ENCODE results near the gene ATP1A2.
A peak's percentile ranks its signal among the peaks of the same experiment; 100 is the strongest.

ATP1A2 gene
- 0 to 0.18 (median 0) reads per million in 9 experiments for total RNA-seq

GRCh38 chr1:160115545-160116282 is at the start of gene ATP1A2:
Gene ATP1A2, plus strand, starts transcription at chr1:160115759. Its CDS starts 103 bp downstream, at chr1:160115862.
- Mint-ChIP-seq H3K4me1 (ENCODE audit: low read depth in 2 of 2) (no peaks in the 10 kb centered on the region), H3K27me3 (peaks cover 37 to 72% of the 10 kb centered on the region in 2 donors), H3K9me3 (no peaks in the 10 kb centered on the region), H3K27ac (no peak within 1 kb of the TSS), H3K36me3 (ENCODE audit: insufficient read depth) (no peaks in the 10 kb centered on the region), H3K4me3 (no peak within 1 kb of the TSS)
- ATAC-seq (replicated peaks) (no peak), DNase-seq (no peak)

DNA sequence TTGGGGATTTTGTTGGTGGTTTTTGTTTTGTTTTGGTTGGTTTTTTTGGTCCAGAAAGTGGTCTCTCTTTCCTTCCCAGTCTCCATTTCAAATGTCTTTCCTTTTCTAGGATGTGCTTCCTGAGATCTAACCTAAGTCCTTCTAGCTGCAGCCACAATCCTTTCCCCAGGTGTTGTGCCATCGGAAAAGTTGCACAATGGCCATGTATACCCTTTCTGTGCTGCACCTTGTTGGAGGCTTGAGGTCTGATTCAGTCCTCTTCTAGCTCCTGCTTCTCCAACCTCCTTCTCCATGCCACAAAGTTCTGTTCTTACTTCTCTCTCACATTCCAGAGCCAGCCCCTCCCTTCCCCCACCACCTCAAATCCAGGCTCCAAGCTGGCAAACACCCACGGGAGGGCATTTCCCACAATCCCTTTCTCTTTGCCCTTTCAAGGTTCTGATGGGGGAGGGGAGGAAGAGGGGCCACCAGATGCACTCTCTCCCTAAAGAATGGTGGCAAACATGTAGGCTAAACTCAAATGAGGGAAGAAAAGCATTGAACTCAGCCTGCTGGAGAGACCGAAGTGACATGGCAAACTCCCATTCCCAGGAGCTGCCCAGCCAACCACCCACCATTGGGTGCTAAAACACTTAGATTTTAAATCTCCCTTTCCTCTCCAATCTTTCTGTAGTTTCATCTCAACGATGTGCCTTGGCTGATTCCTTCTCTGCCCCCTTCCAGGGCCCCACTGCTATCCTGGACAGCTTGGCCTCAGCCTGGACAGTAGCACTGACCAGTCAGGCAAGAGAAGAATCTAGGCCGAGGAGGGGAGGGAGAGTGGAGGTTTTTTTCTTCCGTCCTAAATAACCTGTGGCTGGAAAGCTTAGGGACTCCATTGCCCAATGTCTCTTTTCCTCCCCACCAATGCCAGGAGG is 48.5 kb upstream of the ATP1A2 start:
- ATAC-seq (replicated peaks) = no peak
- Mint-ChIP-seq H3K27me3 (peaks cover 51 to 87% of the 10 kb centered on the region in 2 donors), H3K27ac (no peak overlapping the region), H3K4me1 (ENCODE audit: low read depth in 2 of 2) (peaks cover 10 to 11% of the 10 kb centered on the region in 2 donors), H3K36me3 (ENCODE audit: insufficient read depth) (peaks cover 4% of the 10 kb centered on the region), H3K4me3 (no peak overlapping the region), H3K9me3 (no peaks in the 10 kb centered on the region)
- no peak for DNase-seq

GRCh38 chr1:160068225-160068624 is 47.3 kb upstream of the ATP1A2 start:
- H3K9me3 Mint-ChIP-seq = no peaks in the 10 kb centered on the region
- peaks cover 10 to 11% of the 10 kb centered on the region in 2 donors for H3K4me1 Mint-ChIP-seq (ENCODE audit: low read depth in 2 of 2)
- DNase-seq (no peak), ATAC-seq (replicated peaks) (no peak)
- no peak overlapping the region for H3K27ac Mint-ChIP-seq
- peaks cover 4% of the 10 kb centered on the region for H3K36me3 Mint-ChIP-seq (ENCODE audit: insufficient read depth)
- no peak overlapping the region for H3K4me3 Mint-ChIP-seq
- peaks cover 59 to 87% of the 10 kb centered on the region in 2 donors for H3K27me3 Mint-ChIP-seq

GRCh38 chr1:160069460-160070231 is 45.9 kb upstream of the ATP1A2 start, which contains the start of gene KCNJ10:
Gene KCNJ10, minus strand, starts transcription at chr1:160070160. Its CDS starts 27,628 bp downstream, at chr1:160042532.
- peaks cover 10 to 11% of the 10 kb centered on the region in 2 donors for H3K4me1 Mint-ChIP-seq (ENCODE audit: low read depth in 2 of 2)
- peaks cover 4% of the 10 kb centered on the region for H3K36me3 Mint-ChIP-seq (ENCODE audit: insufficient read depth)
- H3K9me3 Mint-ChIP-seq = no peaks in the 10 kb centered on the region
- no peak for ATAC-seq (replicated peaks)
- DNase-seq = no peak
- peak within 1 kb of the TSS; percentile 84 to 86 for H3K4me3 Mint-ChIP-seq
- peak within 1 kb of the TSS in 1 of 2 donors; percentile 19 for H3K27ac Mint-ChIP-seq
- peaks cover 63 to 93% of the 10 kb centered on the region in 2 donors for H3K27me3 Mint-ChIP-seq

DNA sequence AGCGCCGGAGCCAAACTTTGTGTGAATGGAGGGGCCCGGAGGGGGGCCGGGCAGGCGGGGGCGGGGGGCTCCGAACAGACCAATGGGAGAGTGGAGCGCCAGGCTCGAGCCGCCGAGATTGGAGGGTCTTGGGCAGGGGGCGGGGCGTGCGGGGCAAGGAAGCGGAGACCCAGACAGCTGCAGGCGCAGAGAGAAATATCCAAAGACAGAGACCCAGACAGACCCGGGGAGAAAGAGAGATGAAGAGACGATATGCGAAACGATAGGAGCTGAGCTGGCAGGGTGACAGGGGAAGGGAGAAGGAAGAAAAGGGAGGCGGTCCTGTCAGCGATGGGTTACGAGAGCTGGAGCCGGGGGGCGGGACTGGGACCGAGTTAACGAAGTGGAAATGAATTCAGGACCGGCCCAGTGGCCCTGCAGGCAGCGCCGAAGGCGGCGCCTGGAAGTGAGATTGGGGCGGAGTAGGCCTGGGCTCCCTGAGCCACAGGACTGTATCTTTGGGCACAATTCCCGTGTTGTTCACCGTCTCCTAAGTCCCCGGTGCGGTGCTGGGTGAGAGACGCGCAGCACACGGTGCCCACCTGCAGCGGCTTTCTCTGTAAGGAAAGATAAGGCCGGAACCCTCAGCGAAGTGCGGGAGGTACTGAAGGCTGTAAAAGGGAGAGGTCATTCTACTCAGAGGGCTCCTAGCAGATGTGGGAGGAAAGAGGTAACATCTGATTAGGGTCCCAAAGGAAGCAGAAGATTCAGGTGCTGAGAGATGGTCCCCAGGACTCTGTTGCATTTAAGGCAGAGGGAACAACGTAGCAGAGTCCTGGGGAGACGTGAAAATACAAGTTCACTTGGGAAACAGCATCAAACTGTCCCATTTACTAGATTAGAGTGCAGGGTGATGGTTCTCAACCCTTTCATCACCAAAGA is 45.1 kb upstream of the ATP1A2 start:
- DNase-seq (peak; percentile 34 to 56 (median 38)), ATAC-seq (replicated peaks) (peak; percentile 91)
- Mint-ChIP-seq H3K27me3 (peaks cover 61 to 95% of the 10 kb centered on the region in 2 donors), H3K27ac (peak overlapping the region in 1 of 2 donors; percentile 19), H3K4me1 (ENCODE audit: low read depth in 2 of 2) (peaks cover 10 to 11% of the 10 kb centered on the region in 2 donors), H3K36me3 (ENCODE audit: insufficient read depth) (peaks cover 4% of the 10 kb centered on the region), H3K9me3 (no peaks in the 10 kb centered on the region), H3K4me3 (peak overlapping the region; percentile 84 to 86)

- DNase-seq = no peak
- Mint-ChIP-seq H3K27me3 (peaks cover 56 to 95% of the 10 kb centered on the region in 2 donors), H3K36me3 (ENCODE audit: insufficient read depth) (peaks cover 4% of the 10 kb centered on the region), H3K4me1 (ENCODE audit: low read depth in 2 of 2) (peaks cover 10 to 11% of the 10 kb centered on the region in 2 donors), H3K27ac (no peak overlapping the region), H3K4me3 (no peak overlapping the region), H3K9me3 (no peaks in the 10 kb centered on the region)
- ATAC-seq (replicated peaks) = no peak
These were observed 44.3 kb upstream of the ATP1A2 start for GRCh38 chr1:160071289-160071688.

- Mint-ChIP-seq H3K27me3 (peaks cover 53 to 92% of the 10 kb centered on the region in 2 donors), H3K4me1 (ENCODE audit: low read depth in 2 of 2) (peaks cover 6 to 8% of the 10 kb centered on the region in 2 donors)
These were observed 40.7 kb upstream of the ATP1A2 start for GRCh38 chr1:160074865-160075264.

GRCh38 chr1:160075836-160076235 is 39.7 kb upstream of the ATP1A2 start:
- H3K27me3 Mint-ChIP-seq = peaks cover 53 to 92% of the 10 kb centered on the region in 2 donors
- no peak for ATAC-seq (replicated peaks)
- no peaks in the 10 kb centered on the region for H3K36me3 Mint-ChIP-seq (ENCODE audit: insufficient read depth)
- H3K9me3 Mint-ChIP-seq = no peaks in the 10 kb centered on the region
- no peak for DNase-seq
- H3K4me3 Mint-ChIP-seq = no peak overlapping the region
- peaks cover 0 to under 1% of the 10 kb centered on the region in 2 donors for H3K4me1 Mint-ChIP-seq (ENCODE audit: low read depth in 2 of 2)
- no peak overlapping the region for H3K27ac Mint-ChIP-seq

More at GRCh38 chr1:160074865-160075264, 40.7 kb upstream of the ATP1A2 start:
- no peaks in the 10 kb centered on the region for H3K9me3 Mint-ChIP-seq
- H3K4me3 Mint-ChIP-seq = no peak overlapping the region
- no peak overlapping the region for H3K27ac Mint-ChIP-seq
- ATAC-seq (replicated peaks) (no peak), DNase-seq (no peak)
- peaks cover 4% of the 10 kb centered on the region for H3K36me3 Mint-ChIP-seq (ENCODE audit: insufficient read depth)

DNA sequence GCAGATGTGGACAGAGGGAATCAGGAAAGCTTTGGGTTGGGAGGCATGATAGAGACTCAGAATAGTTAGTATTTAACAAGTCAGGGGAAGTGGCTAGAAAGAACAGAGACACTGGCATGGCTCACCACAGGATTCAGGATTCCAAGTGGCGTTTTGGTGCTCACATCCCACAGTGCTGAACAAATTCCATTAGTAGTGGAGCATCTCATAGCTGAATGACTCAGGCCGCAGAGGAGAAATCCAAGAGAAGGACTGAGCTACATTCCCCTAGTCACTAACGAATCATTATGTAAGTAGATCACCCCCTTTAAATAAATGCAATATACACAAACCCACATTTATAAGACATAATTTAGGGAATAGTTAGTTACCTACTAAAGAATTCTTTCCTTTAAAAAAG is 39.3 kb upstream of the ATP1A2 start:
- Mint-ChIP-seq H3K36me3 (ENCODE audit: insufficient read depth) (no peaks in the 10 kb centered on the region), H3K27me3 (peaks cover 56 to 92% of the 10 kb centered on the region in 2 donors), H3K4me3 (no peak overlapping the region), H3K4me1 (ENCODE audit: low read depth in 2 of 2) (peaks cover 0 to 2% of the 10 kb centered on the region in 2 donors), H3K27ac (no peak overlapping the region), H3K9me3 (no peaks in the 10 kb centered on the region)
- ATAC-seq (replicated peaks) (no peak), DNase-seq (no peak)

- no peak for ATAC-seq (replicated peaks)
- no peak overlapping the region for H3K27ac Mint-ChIP-seq
- H3K9me3 Mint-ChIP-seq = no peaks in the 10 kb centered on the region
- no peak for DNase-seq
- peaks cover 55 to 92% of the 10 kb centered on the region in 2 donors for H3K27me3 Mint-ChIP-seq
- H3K4me1 Mint-ChIP-seq (ENCODE audit: low read depth in 2 of 2) = peaks cover 0 to 2% of the 10 kb centered on the region in 2 donors
- H3K36me3 Mint-ChIP-seq (ENCODE audit: insufficient read depth) = no peaks in the 10 kb centered on the region
- H3K4me3 Mint-ChIP-seq = no peak overlapping the region
These were observed 38.1 kb upstream of the ATP1A2 start for GRCh38 chr1:160077486-160077885.

DNA sequence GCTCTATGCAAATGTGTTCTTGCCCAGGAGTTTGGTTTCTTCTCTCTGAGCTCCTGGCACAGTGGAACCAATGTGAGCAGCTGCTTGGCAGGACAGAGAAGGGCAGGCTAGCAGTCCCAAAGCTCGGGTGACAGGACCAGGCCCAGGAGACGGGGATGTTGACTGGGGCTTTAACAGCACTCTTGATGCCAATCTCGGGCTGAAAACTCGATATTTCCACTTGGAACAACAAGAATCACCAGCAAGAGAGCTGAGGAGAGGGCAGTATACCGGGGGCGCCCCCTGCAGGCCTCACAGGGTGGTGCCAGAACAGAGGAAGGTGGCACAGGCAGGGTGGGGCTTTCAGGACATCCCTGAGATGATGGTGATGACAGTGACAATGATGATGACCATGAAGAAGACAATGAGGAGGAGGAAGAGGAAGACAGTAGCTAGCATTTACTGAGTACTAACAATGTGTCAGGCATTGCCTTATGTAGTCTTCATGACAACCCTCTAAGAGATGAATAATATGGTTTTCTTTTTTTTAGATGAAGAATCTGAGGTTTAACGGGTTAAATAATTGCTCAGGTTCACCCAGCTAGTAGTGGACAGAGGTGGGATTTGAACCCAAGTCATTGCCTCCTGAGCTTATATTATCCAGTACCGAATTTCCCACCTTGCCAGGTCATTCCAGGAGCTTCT is 36.9 kb upstream of the ATP1A2 start:
- H3K27me3 Mint-ChIP-seq = peaks cover 45 to 91% of the 10 kb centered on the region in 2 donors

More for the DNA sequence above, 36.9 kb upstream of the ATP1A2 start:
- no peaks in the 10 kb centered on the region for H3K9me3 Mint-ChIP-seq
- no peaks in the 10 kb centered on the region for H3K36me3 Mint-ChIP-seq (ENCODE audit: insufficient read depth)
- no peak overlapping the region for H3K27ac Mint-ChIP-seq
- no peak overlapping the region for H3K4me3 Mint-ChIP-seq
- ATAC-seq (replicated peaks) (peak; percentile 90), DNase-seq (peak; percentile 48 to 63 (median 48))
- peaks cover 0 to 5% of the 10 kb centered on the region in 2 donors for H3K4me1 Mint-ChIP-seq (ENCODE audit: low read depth in 2 of 2)

All from effector memory CD8-positive, alpha-beta T cell (primary cell).